Endodermal cell (in vitro differentiated cells): Measurements from ENCODE around the gene MID1. TPM values are rescaled to one million over a fixed set of nuclear protein-coding genes. Genes with fewer than 3 reads are reported as not detected.
A peak's percentile ranks its signal among the peaks of the same experiment; 100 is the strongest.
"Not testable (repeated sequence)": the region's sequence is repeated elsewhere in the genome, so short reads cannot be mapped to it uniquely, and the experiment has no call there.

Experiments
- DNase-seq: peaks from one replicate; pipeline ENCODE4 v3.0.0-alpha.2; 2017
- H3K27ac ChIP-seq: 2 replicates; pipeline ENCODE4 v1.5.1; 2013; ENCODE audit warnings: mild to moderate bottlenecking, low read depth, low read length, moderate library complexity
- H3K27me3 ChIP-seq: 2 replicates; pipeline ENCODE4 v1.6.1; 2013; ENCODE audit warnings: mild to moderate bottlenecking, low read length, moderate library complexity; ENCODE audit not compliant: insufficient read depth, control insufficient read depth, poor library complexity, severe bottlenecking
- H3K36me3 ChIP-seq: 2 replicates; pipeline ENCODE4 v1.7.0; 2013; ENCODE audit warnings: mild to moderate bottlenecking, low read length, moderate library complexity; ENCODE audit not compliant: control insufficient read depth, insufficient read depth
- H3K4me1 ChIP-seq: one replicate; pipeline ENCODE4 v1.7.0; 2013; ENCODE audit warnings: low read length; ENCODE audit not compliant: control insufficient read depth, insufficient read depth
- H3K4me3 ChIP-seq: 2 replicates; pipeline ENCODE4 v1.5.1; 2013; ENCODE audit warnings: mild to moderate bottlenecking, low read length, moderate library complexity
- H3K9ac ChIP-seq: 2 replicates; pipeline ENCODE4 v1.6.1; 2013; ENCODE audit warnings: mild to moderate bottlenecking, low read length, moderate library complexity; ENCODE audit not compliant: poor library complexity, severe bottlenecking; ENCODE audit errors: extremely low read depth
- H3K9me3 ChIP-seq: 2 replicates; pipeline ENCODE4 v1.6.1; 2013; ENCODE audit warnings: mild to moderate bottlenecking, low read length, moderate library complexity; ENCODE audit not compliant: control insufficient read depth
- H3K27ac Mint-ChIP-seq: 2 replicates; pipeline ENCODE4 v1.8.0; 2020; ENCODE audit warnings: mixed read lengths
- H3K27me3 Mint-ChIP-seq: 2 replicates; pipeline ENCODE4 v1.8.0; 2021; ENCODE audit warnings: mild to moderate bottlenecking, mixed read lengths; ENCODE audit not compliant: insufficient read depth
- H3K36me3 Mint-ChIP-seq: 2 replicates; pipeline ENCODE4 v1.8.0; 2020; ENCODE audit warnings: low read depth, mixed read lengths
- H3K4me1 Mint-ChIP-seq: 2 replicates; pipeline ENCODE4 v1.8.0; 2020; ENCODE audit warnings: mixed read lengths
- H3K4me3 Mint-ChIP-seq: 2 replicates; pipeline ENCODE4 v1.8.0; 2020; ENCODE audit warnings: mild to moderate bottlenecking, moderate library complexity, mixed read lengths
- H3K9me3 Mint-ChIP-seq: 2 replicates; pipeline ENCODE4 v1.8.0; 2020; ENCODE audit warnings: mild to moderate bottlenecking, mixed read lengths
- CTCF ChIP-seq: fragments of 200-600 bp; sonication (generic); conservative IDR thresholded peaks from 2 replicates; pipeline ENCODE4 v1.5.0; 2021; ENCODE audit warnings: antibody characterized with exemption, mild to moderate bottlenecking
- WGBS, 2 experiments: methylation state at CpG; one replicate each; pipeline versions ENCODE4 v1.1.5 to v1.1.7; 2013; ENCODE audit warnings: missing lambda C conversion rate in 2 of 2, mixed read lengths in 1 of 2; ENCODE audit not compliant: insufficient coverage in 1 of 2, insufficient read length in 1 of 2; 5-methylcytosine and 5-hydroxymethylcytosine counted together
- total RNA-seq, 2 donors: library from RNA; stranded (reverse); fragmentation: NEBNext Ultra II Directional in 1 of 2; extraction: Animal tissue kit (Norgen Biotek cat#: 25700) in 1 of 2; gene quantifications; 2 replicates in 1 of 2; 3 replicates in 1 of 2; pipeline ENCODE4 v1.2.1, GENCODE V29; 2021

Gene MID1
- total RNA-seq, 2 donors from 2014 or later, result 23.5 to 24.9 TPM

- Mint-ChIP-seq H3K36me3 (peaks cover 35% of the 10 kb centered on the region), H3K4me3 (no peak overlapping the region), H3K27ac (peak overlapping the region; percentile 26), H3K27me3 (no peaks in the 10 kb centered on the region), H3K4me1 (peaks cover 13% of the 10 kb centered on the region), H3K9me3 (peaks cover 57% of the 10 kb centered on the region)
- DNase-seq, result no peak
- no peaks in the 10 kb centered on the region for H3K4me1 ChIP-seq
- TF ChIP-seq CTCF, result no peak
- no peak overlapping the region for H3K9ac ChIP-seq
- 99% methylated on average over 6 of the region's 6 CpGs; no CpG with 5 or more reads in 1 of the 2 experiments for WGBS, 2 experiments
- H3K4me3 ChIP-seq, result no peak overlapping the region
- H3K36me3 ChIP-seq, result peaks cover 4% of the 10 kb centered on the region
- H3K9me3 ChIP-seq, result peaks cover 8% of the 10 kb centered on the region
- H3K27ac ChIP-seq, result no peak overlapping the region
- no peaks in the 10 kb centered on the region for H3K27me3 ChIP-seq
These were observed 31.3 kb downstream of the MID1 start for GRCh38 chrX:10589098-10589497.

- H3K27ac ChIP-seq, H3K4me3 ChIP-seq, H3K4me3 Mint-ChIP-seq, H3K27me3 ChIP-seq, DNase-seq, H3K9ac ChIP-seq, H3K4me1 ChIP-seq, H3K27ac Mint-ChIP-seq, H3K36me3 ChIP-seq, H3K27me3 Mint-ChIP-seq: not testable (repeated sequence)
- Mint-ChIP-seq H3K36me3 (peaks cover 37% of the 10 kb centered on the region), H3K9me3 (peaks cover 75% of the 10 kb centered on the region), H3K4me1 (peaks cover 11% of the 10 kb centered on the region)
- H3K9me3 ChIP-seq, result peaks cover 16% of the 10 kb centered on the region
- 95% methylated on average over 4 of the region's 7 CpGs; no CpG with 5 or more reads in 1 of the 2 experiments for WGBS, 2 experiments
These were observed 35.5 kb downstream of the MID1 start for GRCh38 chrX:10584882-10585281.

GRCh38 chrX:10582945-10583344 lies 37.4 kb downstream of the MID1 start:
- Mint-ChIP-seq H3K27me3 (no peaks in the 10 kb centered on the region), H3K4me1 (peaks cover 10% of the 10 kb centered on the region), H3K36me3 (peaks cover 24% of the 10 kb centered on the region), H3K27ac (no peak overlapping the region), H3K4me3 (no peak overlapping the region), H3K9me3 (peaks cover 67% of the 10 kb centered on the region)
- Histone ChIP-seq H3K27ac (no peak overlapping the region), H3K4me3 (no peak overlapping the region), H3K27me3 (no peaks in the 10 kb centered on the region), H3K9me3 (peaks cover 16% of the 10 kb centered on the region), H3K4me1 (no peaks in the 10 kb centered on the region), H3K9ac (no peak overlapping the region), H3K36me3 (peaks cover 4% of the 10 kb centered on the region)
- TF ChIP-seq CTCF, result no peak
- DNase-seq, result no peak

- H3K9me3 Mint-ChIP-seq, result peaks cover 68% of the 10 kb centered on the region
- H3K27me3 Mint-ChIP-seq, result no peaks in the 10 kb centered on the region
- H3K27ac Mint-ChIP-seq, result no peak overlapping the region
- Histone ChIP-seq H3K4me1 (no peaks in the 10 kb centered on the region), H3K36me3 (peaks cover 4% of the 10 kb centered on the region), H3K4me3 (no peak overlapping the region), H3K27ac (no peak overlapping the region), H3K27me3 (no peaks in the 10 kb centered on the region), H3K9me3 (peaks cover 16% of the 10 kb centered on the region), H3K9ac (no peak overlapping the region)
- DNase-seq, result no peak
- H3K36me3 Mint-ChIP-seq, result peaks cover 24% of the 10 kb centered on the region
- 75 to 100% methylated on average over 2 to 3 of the region's 3 CpGs for WGBS, 2 experiments
- no peak overlapping the region for H3K4me3 Mint-ChIP-seq
- peaks cover 10% of the 10 kb centered on the region for H3K4me1 Mint-ChIP-seq
- TF ChIP-seq CTCF, result no peak
These were observed 38.1 kb downstream of the MID1 start for GRCh38 chrX:10582215-10582733.
